Activated T-cell treated with anti-CD3 and anti-CD28 coated beads, Interleukin-2, amount 50 U/mL, for 72 hours (primary cell): ENCODE measurements around the gene MRS2. TPM values are rescaled to one million over a fixed set of nuclear protein-coding genes. Genes with fewer than 3 reads are reported as not detected.

ENCODE experiments used
- ATAC-seq, 2 donors: fragments of 150-1000 bp; cut with Tn5 transposase; replicated peaks in 1 of 2; 2 replicates each; pipeline ENCODE4 v1.10.0; 2021; ENCODE audit warnings: moderate library complexity in 2 of 2, mild to moderate bottlenecking in 1 of 2
- DNase-seq, 2 donors: peaks; one replicate each; pipeline ENCODE4 v3.0.0; 2021 to 2022; ENCODE audit warnings: mixed read lengths in 1 of 2
- H3K27ac Mint-ChIP-seq: one replicate; pipeline ENCODE4 v1.8.0; 2022; ENCODE audit warnings: mild to moderate bottlenecking, moderate library complexity, mixed read lengths
- H3K27me3 Mint-ChIP-seq: one replicate; pipeline ENCODE4 v1.8.0; 2022; ENCODE audit warnings: low read depth, mixed read lengths
- H3K36me3 Mint-ChIP-seq, 2 donors: one replicate each; pipeline ENCODE4 v1.8.0; 2022; ENCODE audit warnings: mixed read lengths in 2 of 2, mild to moderate bottlenecking in 1 of 2; ENCODE audit not compliant: insufficient read depth in 2 of 2
- H3K4me1 Mint-ChIP-seq: one replicate; pipeline ENCODE4 v1.8.0; 2022; ENCODE audit warnings: low read depth, mixed read lengths
- H3K4me3 Mint-ChIP-seq, 2 donors: one replicate each; pipeline ENCODE4 v1.8.0; 2022; ENCODE audit warnings: mild to moderate bottlenecking in 2 of 2, mixed read lengths in 2 of 2, moderate library complexity in 2 of 2
- H3K9me3 Mint-ChIP-seq, 2 donors: one replicate each; pipeline ENCODE4 v1.8.0; 2022; ENCODE audit warnings: mixed read lengths in 2 of 2
- total RNA-seq, 2 donors: library from RNA; stranded (reverse); gene quantifications; one replicate each; pipeline ENCODE4 v1.2.3, GENCODE V29; 2022

MRS2 gene
- total RNA-seq, 2 donors from 2014 or later = 19.4 to 22.3 TPM

DNA sequence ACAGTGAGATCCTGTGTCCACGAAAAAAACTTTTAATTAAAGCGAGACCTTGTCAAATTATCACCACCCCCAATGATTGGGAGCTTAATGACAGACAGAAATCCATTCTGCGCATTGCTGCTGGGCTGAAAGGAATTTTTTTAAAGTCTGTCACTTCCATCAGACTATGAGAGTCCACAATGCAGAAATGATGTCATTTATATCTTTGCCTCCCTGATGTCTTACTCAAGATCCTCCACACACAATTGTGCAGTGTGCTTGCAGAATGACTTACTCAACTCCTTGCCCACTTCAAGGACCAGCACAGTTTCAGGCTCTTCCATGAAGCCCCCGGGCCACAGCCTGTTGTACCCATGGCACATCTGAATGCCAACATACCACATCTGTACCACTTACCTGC, 45.7 kb downstream of the MRS2 start:
- Mint-ChIP-seq H3K4me1 (no peaks in the 10 kb centered on the region), H3K27me3 (no peaks in the 10 kb centered on the region), H3K27ac (no peak overlapping the region), H3K36me3 (no peaks in the 10 kb centered on the region), H3K4me3 (no peak overlapping the region), H3K9me3 (no peaks in the 10 kb centered on the region)
- ATAC-seq = no peak
- DNase-seq = no peak

DNA sequence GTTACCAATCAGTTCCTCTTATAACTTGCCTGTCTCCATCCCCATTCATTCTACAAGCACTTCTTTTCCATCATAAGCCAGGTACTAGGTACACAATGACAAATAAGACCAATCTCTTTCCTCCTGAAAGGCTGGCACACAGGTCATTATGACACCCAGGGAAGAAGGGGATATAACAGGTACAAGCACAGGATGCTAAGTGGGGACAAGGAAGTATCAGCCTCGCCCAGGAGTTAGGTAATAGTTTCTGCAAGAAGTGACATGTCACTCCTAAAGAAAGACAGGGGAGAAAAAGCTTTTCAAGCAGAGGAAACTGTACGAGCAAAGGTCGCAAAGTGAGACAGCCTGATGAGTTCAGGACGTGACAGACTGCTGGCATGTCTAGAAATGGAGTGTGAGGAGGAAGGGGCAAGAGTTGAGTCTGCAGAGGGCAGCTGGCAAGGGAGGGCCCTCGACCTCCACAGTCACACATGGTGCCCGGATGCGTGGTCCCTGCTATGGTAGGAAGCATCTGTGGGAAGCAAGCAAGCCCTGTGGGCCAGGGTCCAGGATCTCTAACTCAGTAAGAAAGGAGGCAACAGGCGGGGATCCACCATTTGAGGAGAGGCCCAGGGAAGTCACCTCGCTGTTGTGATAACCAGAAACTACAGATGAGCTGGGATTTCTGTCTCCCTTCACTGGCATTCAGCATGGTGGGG, 46.2 kb downstream of the MRS2 start:
- Mint-ChIP-seq H3K4me1 (no peaks in the 10 kb centered on the region), H3K27ac (no peak overlapping the region), H3K9me3 (no peaks in the 10 kb centered on the region), H3K36me3 (no peaks in the 10 kb centered on the region), H3K27me3 (no peaks in the 10 kb centered on the region), H3K4me3 (no peak overlapping the region)
- no peak for DNase-seq
- ATAC-seq = no peak

DNA sequence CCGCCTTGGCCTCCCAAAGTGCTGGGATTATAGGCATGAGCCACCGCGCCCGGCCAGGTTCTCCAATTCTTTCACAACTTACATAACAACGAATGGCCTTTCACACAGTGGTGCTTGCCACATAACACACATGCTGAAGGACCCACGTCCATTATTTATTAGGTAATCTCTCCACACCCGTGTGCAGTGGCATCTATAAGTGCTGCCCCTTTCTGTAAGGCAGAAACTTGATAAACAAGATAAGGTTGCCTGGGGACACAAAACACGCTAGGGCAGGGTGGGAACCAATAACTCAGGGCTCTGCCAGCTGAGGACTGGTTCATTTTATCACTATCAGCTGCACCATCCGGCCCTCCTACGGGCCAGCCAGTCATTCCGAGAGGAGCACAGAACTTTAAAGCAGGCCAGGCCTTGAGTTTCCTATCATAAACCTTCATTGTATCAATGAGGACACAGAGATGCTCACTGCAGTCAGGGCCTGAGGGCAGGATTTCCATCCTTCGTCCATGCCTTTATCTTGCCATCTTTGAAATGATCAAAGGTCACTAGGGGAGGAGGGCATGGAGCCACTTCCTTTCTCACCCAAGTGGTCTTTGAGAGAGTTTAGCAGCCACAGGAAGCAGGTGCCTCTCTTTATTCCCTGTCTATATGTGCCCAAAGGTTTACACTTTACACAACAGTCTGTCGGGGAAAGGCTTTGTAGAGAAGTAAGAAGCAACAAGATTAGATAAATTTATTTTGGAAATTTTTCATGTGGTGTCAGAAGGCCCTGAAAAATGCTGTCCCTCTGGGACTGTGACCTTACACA, 49.0 kb downstream of the MRS2 start:
- Mint-ChIP-seq H3K27ac (no peak overlapping the region), H3K4me3 (no peak overlapping the region), H3K36me3 (no peaks in the 10 kb centered on the region), H3K27me3 (no peaks in the 10 kb centered on the region), H3K9me3 (no peaks in the 10 kb centered on the region), H3K4me1 (no peaks in the 10 kb centered on the region)
- ATAC-seq (no peak), DNase-seq (no peak)

- ATAC-seq (no peak), DNase-seq (no peak)
- H3K4me1 Mint-ChIP-seq = no peaks in the 10 kb centered on the region
- no peak overlapping the region for H3K4me3 Mint-ChIP-seq
- no peaks in the 10 kb centered on the region for H3K9me3 Mint-ChIP-seq
- H3K27ac Mint-ChIP-seq = no peak overlapping the region
- H3K36me3 Mint-ChIP-seq = no peaks in the 10 kb centered on the region
- H3K27me3 Mint-ChIP-seq = no peaks in the 10 kb centered on the region
Measured at GRCh38 chr6:24453921-24454320, 51.2 kb downstream of the MRS2 start.

DNA sequence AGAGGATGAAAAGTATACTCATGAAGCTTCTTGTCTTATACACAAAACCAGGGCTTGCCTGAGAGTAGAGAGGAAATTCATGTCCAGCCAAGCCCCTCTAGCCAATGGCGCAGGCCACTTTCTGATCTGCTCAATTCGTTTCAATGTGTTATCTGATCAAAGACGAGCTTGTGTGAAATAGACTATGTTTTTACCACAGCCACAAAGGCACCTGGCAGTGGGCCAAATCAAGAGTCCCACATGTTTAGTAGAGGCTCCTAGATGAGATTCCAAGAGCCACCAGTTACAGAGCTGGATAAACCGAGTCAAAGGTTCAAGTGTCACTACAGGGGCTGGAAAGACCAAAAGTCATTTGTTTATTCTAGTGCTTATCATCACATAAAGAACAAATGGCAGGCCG, 51.7 kb downstream of the MRS2 start:
- Mint-ChIP-seq H3K27ac (no peak overlapping the region), H3K27me3 (no peaks in the 10 kb centered on the region)
- ATAC-seq = no peak

GRCh38 chr6:24455061-24455460, 52.3 kb downstream of the MRS2 start:
- Mint-ChIP-seq H3K9me3 (no peaks in the 10 kb centered on the region), H3K27me3 (no peaks in the 10 kb centered on the region), H3K36me3 (no peaks in the 10 kb centered on the region), H3K4me1 (no peaks in the 10 kb centered on the region), H3K4me3 (no peak overlapping the region), H3K27ac (no peak overlapping the region)
- ATAC-seq = no peak
- no peak for DNase-seq

More for the DNA sequence above, 51.7 kb downstream of the MRS2 start:
- no peak for DNase-seq
- H3K9me3 Mint-ChIP-seq = no peaks in the 10 kb centered on the region
- no peak overlapping the region for H3K4me3 Mint-ChIP-seq
- no peaks in the 10 kb centered on the region for H3K4me1 Mint-ChIP-seq
- no peaks in the 10 kb centered on the region for H3K36me3 Mint-ChIP-seq

DNA sequence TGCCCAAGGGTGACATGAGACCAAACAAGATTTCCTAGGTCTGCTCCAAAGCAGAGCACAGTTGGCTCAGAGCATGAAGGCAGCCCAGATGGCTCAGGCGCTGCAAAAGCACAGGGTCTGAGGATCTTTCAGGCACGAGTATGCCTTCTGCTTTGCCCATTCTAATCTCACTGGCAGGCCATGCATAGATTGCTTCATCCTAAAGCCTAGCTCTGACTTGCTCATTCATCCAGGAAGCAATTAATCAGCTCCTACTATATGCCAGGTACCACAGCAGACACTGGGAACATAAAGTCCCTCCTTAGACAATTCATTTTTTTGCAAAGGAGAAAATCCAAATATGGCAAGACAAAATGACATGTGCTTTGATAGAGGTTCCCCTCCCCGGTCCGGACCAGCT, 55.4 kb downstream of the MRS2 start:
- no peak for ATAC-seq

DNA sequence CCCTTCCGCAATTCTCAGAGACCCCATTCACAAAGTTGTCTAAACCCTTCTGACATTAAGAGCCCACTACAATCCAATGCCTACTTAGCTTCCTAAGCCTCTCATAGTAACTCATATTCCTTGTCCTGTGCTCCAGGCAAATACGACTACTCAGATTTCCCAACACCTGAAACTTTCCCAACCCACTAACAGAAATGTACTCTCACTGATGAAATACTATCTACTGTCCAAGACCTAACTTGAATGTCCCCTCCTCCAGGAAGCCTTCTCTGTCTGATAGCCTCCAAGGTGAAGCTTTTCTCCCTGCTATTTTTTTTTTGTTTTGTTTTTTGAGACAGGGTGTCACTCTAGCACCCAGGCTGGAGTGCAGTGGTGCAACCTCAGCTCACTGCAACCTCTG, 56.2 kb downstream of the MRS2 start:
- no peak overlapping the region for H3K27ac Mint-ChIP-seq
- no peaks in the 10 kb centered on the region for H3K36me3 Mint-ChIP-seq
- no peaks in the 10 kb centered on the region for H3K4me1 Mint-ChIP-seq
- H3K27me3 Mint-ChIP-seq = no peaks in the 10 kb centered on the region
- H3K4me3 Mint-ChIP-seq = no peak overlapping the region
- DNase-seq (no peak), ATAC-seq (no peak)
- no peaks in the 10 kb centered on the region for H3K9me3 Mint-ChIP-seq

More for the DNA sequence above, 55.4 kb downstream of the MRS2 start:
- no peaks in the 10 kb centered on the region for H3K27me3 Mint-ChIP-seq
- no peaks in the 10 kb centered on the region for H3K36me3 Mint-ChIP-seq
- no peaks in the 10 kb centered on the region for H3K9me3 Mint-ChIP-seq
- H3K4me1 Mint-ChIP-seq = no peaks in the 10 kb centered on the region
- no peak overlapping the region for H3K27ac Mint-ChIP-seq
- no peak for DNase-seq
- no peak overlapping the region for H3K4me3 Mint-ChIP-seq

GRCh38 chr6:24460966-24461365, 58.2 kb downstream of the MRS2 start:
- no peak overlapping the region for H3K4me3 Mint-ChIP-seq
- no peak overlapping the region for H3K27ac Mint-ChIP-seq
- DNase-seq (no peak), ATAC-seq (no peak)
- no peaks in the 10 kb centered on the region for H3K9me3 Mint-ChIP-seq
- no peaks in the 10 kb centered on the region for H3K4me1 Mint-ChIP-seq
- no peaks in the 10 kb centered on the region for H3K27me3 Mint-ChIP-seq
- H3K36me3 Mint-ChIP-seq = no peaks in the 10 kb centered on the region

GRCh38 chr6:24464253-24465038, 61.7 kb downstream of the MRS2 start:
- no peak overlapping the region for H3K27ac Mint-ChIP-seq
- H3K27me3 Mint-ChIP-seq = no peaks in the 10 kb centered on the region
- H3K4me3 Mint-ChIP-seq = no peak overlapping the region
- H3K9me3 Mint-ChIP-seq = no peaks in the 10 kb centered on the region
- ATAC-seq = no peak
- DNase-seq = no peak
- no peaks in the 10 kb centered on the region for H3K36me3 Mint-ChIP-seq
- H3K4me1 Mint-ChIP-seq = no peaks in the 10 kb centered on the region

DNA sequence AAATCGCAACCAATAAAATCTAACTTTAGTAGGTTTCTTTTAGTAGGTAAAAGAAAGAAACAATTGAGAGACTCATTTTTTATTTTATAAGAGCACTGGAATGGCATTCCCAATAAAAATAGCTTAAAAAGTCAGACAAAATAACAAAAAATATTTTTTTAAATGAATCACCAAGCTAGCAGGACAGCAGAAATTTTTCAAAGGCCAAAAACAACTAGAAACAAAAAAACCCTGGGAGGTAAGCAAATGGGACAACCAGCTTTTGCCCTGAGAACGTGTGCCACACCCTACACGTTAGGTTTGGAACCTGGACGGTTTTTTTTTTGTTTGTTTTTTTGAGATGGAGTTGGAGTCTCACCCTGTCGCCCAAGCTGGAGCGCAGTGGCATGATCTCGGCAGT, 67.1 kb downstream of the MRS2 start:
- H3K9me3 Mint-ChIP-seq = no peaks in the 10 kb centered on the region
- no peaks in the 10 kb centered on the region for H3K4me1 Mint-ChIP-seq
- ATAC-seq (no peak), DNase-seq (no peak)
- H3K4me3 Mint-ChIP-seq = no peak overlapping the region
- no peaks in the 10 kb centered on the region for H3K36me3 Mint-ChIP-seq
- H3K27ac Mint-ChIP-seq = no peak overlapping the region
- no peaks in the 10 kb centered on the region for H3K27me3 Mint-ChIP-seq

- H3K36me3 Mint-ChIP-seq = no peaks in the 10 kb centered on the region
- ATAC-seq = no peak
- no peaks in the 10 kb centered on the region for H3K4me1 Mint-ChIP-seq
- H3K4me3 Mint-ChIP-seq = no peak overlapping the region
- no peak overlapping the region for H3K27ac Mint-ChIP-seq
- no peaks in the 10 kb centered on the region for H3K9me3 Mint-ChIP-seq
- no peaks in the 10 kb centered on the region for H3K27me3 Mint-ChIP-seq
- no peak for DNase-seq
Measured at GRCh38 chr6:24472181-24472580, 69.4 kb downstream of the MRS2 start.
